Stimulated activated CD4-positive, alpha-beta T cell treated with anti-CD3 and anti-CD28 coated beads, Interleukin-15, amount 100 ng/mL, for 48 hours (primary cell): ENCODE measurements around the gene PSME3.
"Not testable (repeated sequence)": the region's sequence is repeated elsewhere in the genome, so short reads cannot be mapped to it uniquely, and the experiment has no call there.

Source experiments
- DNase-seq, 2 donors: peaks; one replicate each; pipeline ENCODE4 v3.0.0-alpha.2; 2020; ENCODE audit warnings: low read depth in 2 of 2

The PSME3 gene

GRCh38 chr17:42877037-42877436 lies 43.8 kb downstream of the PSME3 start:
- no peak for DNase-seq

GRCh38 chr17:42878123-42878880 lies 45.1 kb downstream of the PSME3 start:
- DNase-seq, result no peak

GRCh38 chr17:42878924-42879595 lies 45.9 kb downstream of the PSME3 start:
- DNase-seq, result no peak

GRCh38 chr17:42879596-42879985 lies 46.4 kb downstream of the PSME3 start:
- no peak for DNase-seq

GRCh38 chr17:42880776-42881310 lies 47.6 kb downstream of the PSME3 start:
- no peak for DNase-seq

- not testable (repeated sequence) for DNase-seq
These were observed 48.5 kb downstream of the PSME3 start for GRCh38 chr17:42881706-42882105.

GRCh38 chr17:42882166-42882565 lies 49.0 kb downstream of the PSME3 start:
- DNase-seq, result no peak

- DNase-seq, result no peak
These were observed 50.8 kb downstream of the PSME3 start for GRCh38 chr17:42883802-42884558.

- DNase-seq, result not testable (repeated sequence)
These were observed 52.6 kb downstream of the PSME3 start for GRCh38 chr17:42885806-42886205.

GRCh38 chr17:42886283-42887176 lies 53.3 kb downstream of the PSME3 start:
- no peak for DNase-seq

GRCh38 chr17:42889809-42890208 lies 56.6 kb downstream of the PSME3 start:
- no peak for DNase-seq

- DNase-seq, result no peak
These were observed 58.4 kb downstream of the PSME3 start for GRCh38 chr17:42891539-42892152.

- DNase-seq, result no peak
These were observed 60.2 kb downstream of the PSME3 start for GRCh38 chr17:42893359-42893758.
